ENCODE results near the gene ATAD2B.

The ATAD2B gene

DNA sequence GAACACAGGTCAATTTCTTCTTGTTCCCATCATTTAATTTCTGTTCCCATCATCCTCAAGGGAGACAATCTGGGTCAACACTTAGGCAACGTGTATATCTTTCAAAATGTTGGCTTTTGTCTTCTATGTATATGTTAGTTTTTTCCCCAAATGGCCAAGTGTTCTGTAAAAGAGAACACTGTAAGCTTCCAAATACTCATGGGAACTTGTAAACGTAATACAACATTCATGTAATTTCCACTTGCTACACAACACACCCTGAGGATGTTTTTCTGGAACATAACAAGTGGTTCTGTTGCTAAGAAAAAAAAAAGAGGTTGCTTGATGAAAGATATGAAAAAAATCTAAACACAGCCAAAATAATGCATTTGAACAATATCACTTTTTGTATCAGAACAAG lies 149.1 kb downstream of the ATAD2B start:
- H3K4me3 ChIP-seq (ENCODE audit: low read depth, low read length) = no peak overlapping the region
- no peaks in the 10 kb centered on the region for H3K36me3 ChIP-seq (ENCODE audit: control insufficient read depth, insufficient read depth, low read length)
- no peaks in the 10 kb centered on the region for H3K27me3 ChIP-seq (ENCODE audit: control insufficient read depth, insufficient read depth, low read length)
- no peak overlapping the region for H3K9ac ChIP-seq (ENCODE audit: low read depth, low read length)
- no peaks in the 10 kb centered on the region for H3K4me1 ChIP-seq (ENCODE audit: control insufficient read depth, insufficient read depth, low read length)
- no peaks in the 10 kb centered on the region for H3K9me3 ChIP-seq (ENCODE audit: control insufficient read depth, insufficient read depth, low read length)

DNA sequence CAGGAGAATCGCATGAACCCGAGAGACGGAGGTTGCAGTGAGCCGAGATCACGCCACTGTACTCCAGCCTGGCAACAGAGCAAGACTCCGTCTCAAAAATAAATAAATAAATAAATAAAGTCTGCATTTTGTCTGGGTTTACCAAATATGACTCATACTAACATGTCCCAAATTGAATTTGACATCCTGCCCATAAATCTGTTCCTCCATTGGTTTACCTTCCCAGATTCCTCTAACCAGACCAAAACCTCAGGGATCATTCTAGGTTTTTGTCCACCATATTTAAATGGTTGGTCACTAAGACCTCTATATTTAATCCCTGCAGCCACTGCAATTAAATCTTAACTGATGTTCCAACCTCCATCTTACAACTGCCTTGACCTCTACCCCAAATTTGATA lies 150.9 kb downstream of the ATAD2B start:
- no peak overlapping the region for H3K9ac ChIP-seq (ENCODE audit: low read depth, low read length)
- no peaks in the 10 kb centered on the region for H3K36me3 ChIP-seq (ENCODE audit: control insufficient read depth, insufficient read depth, low read length)
- no peaks in the 10 kb centered on the region for H3K4me1 ChIP-seq (ENCODE audit: control insufficient read depth, insufficient read depth, low read length)
- no peak overlapping the region for H3K4me3 ChIP-seq (ENCODE audit: low read depth, low read length)
- H3K27me3 ChIP-seq (ENCODE audit: control insufficient read depth, insufficient read depth, low read length) = no peaks in the 10 kb centered on the region
- H3K9me3 ChIP-seq (ENCODE audit: control insufficient read depth, insufficient read depth, low read length) = no peaks in the 10 kb centered on the region

DNA sequence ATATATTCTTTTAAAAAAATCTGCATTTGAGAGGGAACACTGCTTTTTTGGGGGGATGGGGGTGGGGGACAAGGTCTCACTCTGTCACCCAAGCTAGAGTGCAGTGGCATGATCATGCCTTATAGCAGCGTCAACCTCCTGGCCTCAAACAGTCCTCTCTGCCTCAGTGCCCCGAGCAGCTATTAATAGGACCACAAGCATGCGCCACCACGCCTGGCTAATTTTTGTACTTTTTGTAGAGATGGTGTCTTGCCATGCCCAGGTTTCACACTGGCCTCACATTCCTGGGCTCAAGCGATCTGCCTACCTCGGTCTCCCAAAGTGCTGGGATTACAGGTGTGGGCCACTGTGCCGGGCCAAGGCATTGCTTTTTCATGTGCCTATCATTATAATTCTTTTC lies 154.2 kb downstream of the ATAD2B start:
- Histone ChIP-seq H3K4me1 (ENCODE audit: control insufficient read depth, insufficient read depth, low read length) (no peaks in the 10 kb centered on the region), H3K27me3 (ENCODE audit: control insufficient read depth, insufficient read depth, low read length) (no peaks in the 10 kb centered on the region), H3K9ac (ENCODE audit: low read depth, low read length) (no peak overlapping the region), H3K9me3 (ENCODE audit: control insufficient read depth, insufficient read depth, low read length) (no peaks in the 10 kb centered on the region), H3K4me3 (ENCODE audit: low read depth, low read length) (no peak overlapping the region), H3K36me3 (ENCODE audit: control insufficient read depth, insufficient read depth, low read length) (no peaks in the 10 kb centered on the region)

DNA sequence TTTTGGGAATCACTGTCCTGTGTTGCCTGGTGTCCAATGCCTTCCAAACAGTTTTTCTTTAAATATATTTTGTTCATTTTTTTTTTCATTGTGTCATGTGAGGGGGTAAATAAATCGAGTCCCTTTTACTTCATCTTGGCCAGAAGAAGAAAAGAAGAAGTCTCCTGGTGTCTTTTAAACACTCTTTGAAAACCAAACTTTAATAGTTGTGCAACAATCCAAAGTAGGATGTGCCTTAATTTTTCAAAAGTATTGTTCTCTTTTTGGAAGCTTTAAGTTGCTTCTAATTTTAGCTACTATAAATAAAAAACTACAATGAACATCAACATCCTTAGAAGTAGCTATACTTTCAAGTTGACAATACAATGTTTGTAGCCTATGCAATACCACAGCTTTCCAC lies 154.9 kb downstream of the ATAD2B start:
- Histone ChIP-seq H3K9ac (ENCODE audit: low read depth, low read length) (no peak overlapping the region), H3K4me3 (ENCODE audit: low read depth, low read length) (no peak overlapping the region), H3K36me3 (ENCODE audit: control insufficient read depth, insufficient read depth, low read length) (no peaks in the 10 kb centered on the region), H3K4me1 (ENCODE audit: control insufficient read depth, insufficient read depth, low read length) (no peaks in the 10 kb centered on the region), H3K9me3 (ENCODE audit: control insufficient read depth, insufficient read depth, low read length) (no peaks in the 10 kb centered on the region), H3K27me3 (ENCODE audit: control insufficient read depth, insufficient read depth, low read length) (no peaks in the 10 kb centered on the region)

DNA sequence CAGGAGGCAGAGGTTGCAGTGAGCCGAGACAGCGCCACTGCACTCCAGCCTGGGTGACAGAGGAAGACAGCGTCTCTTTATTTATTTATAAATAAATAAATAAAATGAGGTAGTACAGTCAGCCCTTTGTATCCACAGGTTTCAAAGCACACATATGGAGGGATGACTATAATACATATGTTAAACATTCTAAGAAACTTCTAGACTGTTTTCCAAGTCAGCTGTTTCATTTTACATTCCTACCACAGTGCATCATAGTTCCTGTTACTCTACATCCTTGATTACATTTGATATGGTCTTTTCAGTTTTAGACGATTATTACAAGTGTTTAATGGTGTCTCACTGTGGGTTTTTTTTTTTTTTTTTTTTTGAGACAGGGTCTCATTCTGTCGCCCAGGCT lies 157.6 kb downstream of the ATAD2B start:
- H3K9ac ChIP-seq (ENCODE audit: low read depth, low read length) = no peak overlapping the region
- H3K4me1 ChIP-seq (ENCODE audit: control insufficient read depth, insufficient read depth, low read length) = no peaks in the 10 kb centered on the region
- H3K4me3 ChIP-seq (ENCODE audit: low read depth, low read length) = no peak overlapping the region
- no peaks in the 10 kb centered on the region for H3K27me3 ChIP-seq (ENCODE audit: control insufficient read depth, insufficient read depth, low read length)
- H3K9me3 ChIP-seq (ENCODE audit: control insufficient read depth, insufficient read depth, low read length) = no peaks in the 10 kb centered on the region
- H3K36me3 ChIP-seq (ENCODE audit: control insufficient read depth, insufficient read depth, low read length) = no peaks in the 10 kb centered on the region

DNA sequence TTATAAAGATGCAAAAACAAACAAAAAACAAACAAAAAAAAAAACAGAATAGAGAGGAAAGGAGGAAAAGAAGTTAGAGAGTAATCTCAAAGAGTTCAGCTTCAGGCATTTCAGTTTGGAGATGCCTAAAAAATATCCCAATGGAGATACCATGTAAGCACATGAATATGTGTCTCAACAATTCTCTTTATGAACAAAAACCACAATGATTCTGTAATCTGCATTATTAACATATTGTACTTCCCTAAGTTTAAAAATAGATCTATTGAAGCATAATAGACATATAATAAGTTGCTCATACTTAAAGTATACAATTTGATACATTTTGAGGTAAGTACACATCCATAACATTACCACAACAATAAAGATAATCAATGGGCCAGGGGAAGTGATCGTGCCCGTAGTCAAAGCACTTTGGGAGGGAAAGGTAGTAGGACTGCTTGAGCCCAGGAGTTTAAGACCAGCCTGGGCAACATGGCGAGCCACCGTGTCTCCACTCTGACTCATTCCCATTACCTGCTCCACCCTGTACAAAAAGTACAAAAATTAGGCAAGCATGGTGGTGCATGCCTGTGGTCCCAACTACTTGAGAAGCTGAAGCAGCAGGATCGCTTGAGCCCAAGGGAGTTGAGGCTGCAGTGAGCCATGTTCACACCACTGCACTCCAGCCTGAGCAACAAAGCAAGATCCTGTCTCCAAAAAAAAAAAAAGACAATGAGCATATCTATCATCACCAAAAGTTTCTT lies 158.9 kb downstream of the ATAD2B start:
- H3K9ac ChIP-seq (ENCODE audit: low read depth, low read length) = no peak overlapping the region
- H3K4me1 ChIP-seq (ENCODE audit: control insufficient read depth, insufficient read depth, low read length) = no peaks in the 10 kb centered on the region
- H3K4me3 ChIP-seq (ENCODE audit: low read depth, low read length) = no peak overlapping the region
- no peaks in the 10 kb centered on the region for H3K27me3 ChIP-seq (ENCODE audit: control insufficient read depth, insufficient read depth, low read length)
- H3K9me3 ChIP-seq (ENCODE audit: control insufficient read depth, insufficient read depth, low read length) = no peaks in the 10 kb centered on the region
- no peaks in the 10 kb centered on the region for H3K36me3 ChIP-seq (ENCODE audit: control insufficient read depth, insufficient read depth, low read length)

DNA sequence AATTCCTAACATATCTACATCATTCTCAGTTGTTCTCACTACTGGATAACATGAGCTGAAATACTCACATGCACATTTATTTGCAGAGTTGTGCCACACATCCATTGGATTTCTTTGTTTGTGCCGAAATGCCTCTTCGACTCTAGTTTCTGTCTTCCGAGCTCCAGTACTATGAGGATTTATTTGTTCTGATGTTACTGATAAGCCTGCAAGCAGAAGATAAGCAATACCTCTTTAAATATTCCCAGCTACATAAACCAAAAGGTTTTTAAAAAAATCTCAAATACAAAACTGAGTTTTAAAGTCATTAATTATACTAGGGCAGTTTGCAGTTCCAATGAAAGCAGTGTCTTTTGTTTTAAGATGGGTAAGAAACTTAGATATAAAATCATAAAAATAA lies 164.8 kb downstream of the ATAD2B start:
- no peak overlapping the region for H3K4me3 ChIP-seq (ENCODE audit: low read depth, low read length)
- no peaks in the 10 kb centered on the region for H3K27me3 ChIP-seq (ENCODE audit: control insufficient read depth, insufficient read depth, low read length)
- H3K9ac ChIP-seq (ENCODE audit: low read depth, low read length) = no peak overlapping the region
- no peaks in the 10 kb centered on the region for H3K36me3 ChIP-seq (ENCODE audit: control insufficient read depth, insufficient read depth, low read length)
- H3K9me3 ChIP-seq (ENCODE audit: control insufficient read depth, insufficient read depth, low read length) = no peaks in the 10 kb centered on the region
- H3K4me1 ChIP-seq (ENCODE audit: control insufficient read depth, insufficient read depth, low read length) = no peaks in the 10 kb centered on the region

DNA sequence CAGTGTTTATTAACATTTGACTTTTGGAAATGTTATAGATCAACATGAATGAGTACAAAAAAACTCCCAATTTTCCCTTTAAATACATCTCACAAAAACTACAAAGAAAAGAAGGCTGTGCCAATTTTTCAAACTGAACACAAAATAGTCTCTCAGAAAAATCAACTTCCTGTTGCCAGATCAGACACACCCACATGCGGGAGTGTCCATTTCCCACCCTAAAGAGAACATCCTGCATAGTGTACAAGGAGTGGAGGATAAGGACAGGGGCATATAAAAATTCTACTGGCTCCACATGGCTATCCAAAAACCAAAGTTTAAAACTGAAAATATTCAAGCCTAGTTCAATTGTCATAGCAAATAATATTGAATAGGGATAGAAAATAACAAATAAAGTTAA lies 165.3 kb downstream of the ATAD2B start:
- Histone ChIP-seq H3K9me3 (ENCODE audit: control insufficient read depth, insufficient read depth, low read length) (no peaks in the 10 kb centered on the region), H3K4me3 (ENCODE audit: low read depth, low read length) (no peak overlapping the region), H3K9ac (ENCODE audit: low read depth, low read length) (no peak overlapping the region), H3K4me1 (ENCODE audit: control insufficient read depth, insufficient read depth, low read length) (no peaks in the 10 kb centered on the region), H3K27me3 (ENCODE audit: control insufficient read depth, insufficient read depth, low read length) (no peaks in the 10 kb centered on the region), H3K36me3 (ENCODE audit: control insufficient read depth, insufficient read depth, low read length) (no peaks in the 10 kb centered on the region)

DNA sequence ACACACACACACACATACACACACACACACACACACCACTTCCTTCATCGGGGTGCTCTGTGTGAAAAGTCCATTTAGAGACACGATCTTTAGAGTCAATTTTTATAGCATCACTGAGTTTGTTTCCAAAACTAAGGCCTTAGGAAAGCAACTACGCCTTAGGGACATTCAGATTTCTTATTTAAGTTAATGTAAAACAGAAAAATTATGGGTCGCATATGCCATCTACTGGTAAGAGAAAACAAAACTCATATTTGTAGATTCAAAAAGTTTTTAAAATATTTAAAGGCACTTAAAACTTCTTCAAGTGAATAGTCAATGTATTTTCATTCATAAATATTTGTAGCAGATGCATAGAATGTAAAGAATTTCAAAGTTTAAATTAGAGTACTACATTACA lies 166.2 kb downstream of the ATAD2B start:
- Histone ChIP-seq H3K9ac (ENCODE audit: low read depth, low read length) (no peak overlapping the region), H3K4me1 (ENCODE audit: control insufficient read depth, insufficient read depth, low read length) (no peaks in the 10 kb centered on the region), H3K27me3 (ENCODE audit: control insufficient read depth, insufficient read depth, low read length) (no peaks in the 10 kb centered on the region), H3K36me3 (ENCODE audit: control insufficient read depth, insufficient read depth, low read length) (no peaks in the 10 kb centered on the region), H3K4me3 (ENCODE audit: low read depth, low read length) (no peak overlapping the region), H3K9me3 (ENCODE audit: control insufficient read depth, insufficient read depth, low read length) (no peaks in the 10 kb centered on the region)

DNA sequence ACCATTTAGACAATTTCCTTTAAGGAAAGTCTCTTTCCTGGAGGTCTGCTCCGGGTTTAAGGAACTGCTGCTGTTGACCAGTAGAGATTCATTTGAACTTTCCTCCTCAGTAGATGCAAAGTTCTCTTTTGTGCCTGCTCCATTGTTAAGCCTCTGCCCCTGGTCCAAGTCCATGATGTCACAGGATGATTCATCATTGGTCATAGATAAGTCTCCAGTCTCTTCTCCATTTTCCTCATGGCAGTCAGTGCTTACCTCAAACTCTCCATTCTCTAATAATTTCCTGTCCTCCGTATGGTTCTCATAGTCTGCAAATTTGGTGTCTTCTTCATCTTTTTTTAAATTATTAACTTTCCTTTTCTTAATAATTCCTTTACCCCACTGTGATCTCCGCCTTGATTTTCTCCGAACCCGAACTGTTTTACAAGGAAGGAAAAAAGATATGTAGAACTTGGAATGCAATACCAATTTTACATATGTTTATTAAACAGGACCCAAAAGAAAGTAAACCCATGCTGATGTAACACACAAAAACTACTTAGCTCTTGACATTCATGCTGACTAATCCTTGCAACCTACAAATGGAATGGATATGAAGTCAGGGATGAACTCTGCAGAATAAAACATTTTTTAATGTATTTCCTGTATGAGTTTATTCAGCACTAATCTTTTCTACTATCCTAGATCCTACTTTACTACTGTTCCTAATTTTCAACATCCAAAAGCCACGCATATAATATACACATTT lies 169.1 kb downstream of the ATAD2B start:
- H3K27me3 ChIP-seq (ENCODE audit: control insufficient read depth, insufficient read depth, low read length) = no peaks in the 10 kb centered on the region
- no peaks in the 10 kb centered on the region for H3K36me3 ChIP-seq (ENCODE audit: control insufficient read depth, insufficient read depth, low read length)
- H3K9me3 ChIP-seq (ENCODE audit: control insufficient read depth, insufficient read depth, low read length) = no peaks in the 10 kb centered on the region
- H3K9ac ChIP-seq (ENCODE audit: low read depth, low read length) = no peak overlapping the region
- no peak overlapping the region for H3K4me3 ChIP-seq (ENCODE audit: low read depth, low read length)
- H3K4me1 ChIP-seq (ENCODE audit: control insufficient read depth, insufficient read depth, low read length) = no peaks in the 10 kb centered on the region

DNA sequence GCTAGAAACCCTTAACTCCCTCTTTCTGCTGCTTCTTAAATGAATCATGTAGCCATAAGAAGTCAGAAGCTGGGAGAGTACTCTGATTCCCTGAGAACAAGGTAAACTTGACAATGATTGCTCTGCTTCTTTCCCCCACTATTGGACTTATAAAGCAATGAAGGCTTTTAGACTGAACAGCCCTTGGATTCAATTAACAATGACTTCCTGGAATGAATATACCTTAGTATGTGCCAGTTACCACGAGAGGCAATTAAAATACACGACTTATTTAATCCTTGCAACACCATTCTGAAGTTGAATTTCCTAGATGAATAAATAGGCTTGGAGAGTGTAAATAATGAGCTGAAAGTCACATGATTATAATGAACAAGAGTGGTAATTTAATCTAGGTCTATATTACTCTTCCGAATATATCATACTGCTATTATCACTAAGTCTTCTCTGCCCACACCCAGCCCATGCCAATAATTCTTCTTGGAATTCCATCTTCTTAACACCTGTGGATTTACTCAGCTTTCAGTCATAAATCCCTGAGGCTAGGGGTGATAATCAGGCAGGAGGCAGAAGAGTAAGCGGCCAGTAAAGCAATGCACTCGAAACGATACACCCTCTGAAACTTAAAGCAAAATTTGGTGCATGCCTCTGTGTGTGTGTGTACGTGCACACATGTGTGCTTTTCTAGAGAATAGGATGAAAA lies 170.2 kb downstream of the ATAD2B start:
- Histone ChIP-seq H3K36me3 (ENCODE audit: control insufficient read depth, insufficient read depth, low read length) (no peaks in the 10 kb centered on the region), H3K4me3 (ENCODE audit: low read depth, low read length) (no peak overlapping the region), H3K4me1 (ENCODE audit: control insufficient read depth, insufficient read depth, low read length) (peaks cover 5% of the 10 kb centered on the region), H3K27me3 (ENCODE audit: control insufficient read depth, insufficient read depth, low read length) (no peaks in the 10 kb centered on the region), H3K9ac (ENCODE audit: low read depth, low read length) (no peak overlapping the region), H3K9me3 (ENCODE audit: control insufficient read depth, insufficient read depth, low read length) (no peaks in the 10 kb centered on the region)

DNA sequence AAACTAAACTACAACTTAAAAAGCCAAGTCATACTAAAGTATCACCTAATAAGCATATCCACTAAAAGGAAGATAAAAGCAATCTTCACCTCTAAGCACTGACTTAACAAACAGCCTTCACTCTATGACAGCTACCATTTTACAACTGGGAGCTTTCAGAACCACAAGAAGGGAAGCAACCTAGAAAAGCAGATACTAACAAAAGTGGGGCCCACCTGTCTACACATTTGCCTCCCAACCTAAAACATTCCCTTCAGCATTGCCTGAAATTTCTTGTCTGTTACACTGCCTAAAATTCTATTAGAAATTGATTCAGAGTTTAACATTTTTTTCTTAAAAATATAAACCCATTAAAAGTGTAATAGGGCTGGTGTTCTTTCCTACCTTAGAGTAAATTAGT lies 172.0 kb downstream of the ATAD2B start:
- no peaks in the 10 kb centered on the region for H3K9me3 ChIP-seq (ENCODE audit: control insufficient read depth, insufficient read depth, low read length)
- no peak overlapping the region for H3K4me3 ChIP-seq (ENCODE audit: low read depth, low read length)
- no peaks in the 10 kb centered on the region for H3K27me3 ChIP-seq (ENCODE audit: control insufficient read depth, insufficient read depth, low read length)
- H3K4me1 ChIP-seq (ENCODE audit: control insufficient read depth, insufficient read depth, low read length) = peaks cover 6% of the 10 kb centered on the region
- no peaks in the 10 kb centered on the region for H3K36me3 ChIP-seq (ENCODE audit: control insufficient read depth, insufficient read depth, low read length)
- H3K9ac ChIP-seq (ENCODE audit: low read depth, low read length) = no peak overlapping the region
